Retinal pigment epithelial cell (primary cell): ENCODE results near the gene TMEM72.
A peak's percentile ranks its signal among the peaks of the same experiment; 100 is the strongest.

Experiments used
- DNase-seq: peaks from one replicate; pipeline ENCODE4 v3.0.0-alpha.2; 2010; ENCODE audit warnings: low read depth
- H3K4me3 ChIP-seq: 2 replicates; pipeline ENCODE4 v1.5.1; 2011; ENCODE audit warnings: mild to moderate bottlenecking, low read length, control low read depth, moderate library complexity
- CTCF ChIP-seq: conservative IDR thresholded peaks from 2 replicates; pipeline ENCODE4 v1.5.1; 2011; ENCODE audit warnings: low read depth, low read length, control low read depth, inconsistent platforms

TMEM72 gene

GRCh38 chr10:44965104-44965503, 54.0 kb downstream of the TMEM72 start:
- TF ChIP-seq CTCF, result no peak
- no peak for DNase-seq
- H3K4me3 ChIP-seq, result no peak overlapping the region

GRCh38 chr10:44965651-44966097, 54.5 kb downstream of the TMEM72 start:
- DNase-seq, result no peak
- no peak overlapping the region for H3K4me3 ChIP-seq
- no peak for TF ChIP-seq CTCF

GRCh38 chr10:44966129-44966815, 55.1 kb downstream of the TMEM72 start:
- DNase-seq, result no peak
- TF ChIP-seq CTCF, result no peak
- no peak overlapping the region for H3K4me3 ChIP-seq

GRCh38 chr10:44966816-44967509, 55.8 kb downstream of the TMEM72 start:
- no peak for DNase-seq
- H3K4me3 ChIP-seq, result no peak overlapping the region
- peak; percentile 20 for TF ChIP-seq CTCF

- TF ChIP-seq CTCF, result no peak
Observed at GRCh38 chr10:44967616-44968015, 56.5 kb downstream of the TMEM72 start.

GRCh38 chr10:44968091-44968490, 57.0 kb downstream of the TMEM72 start:
- no peak for TF ChIP-seq CTCF
- DNase-seq, result no peak
- no peak overlapping the region for H3K4me3 ChIP-seq

More at GRCh38 chr10:44967616-44968015, 56.5 kb downstream of the TMEM72 start:
- no peak overlapping the region for H3K4me3 ChIP-seq
- DNase-seq, result no peak
